ENCODE data around the gene GTF2IRD1. TPM values are rescaled to one million over a fixed set of nuclear protein-coding genes. Genes with fewer than 3 reads are reported as not detected.
"Not testable (repeated sequence)": the region's sequence is repeated elsewhere in the genome, so short reads cannot be mapped to it uniquely, and the experiment has no call there.

Gene GTF2IRD1
- total RNA-seq, 6 experiments from 2014 or later, result 19.7 to 24.6 (median 22.4) TPM

DNA sequence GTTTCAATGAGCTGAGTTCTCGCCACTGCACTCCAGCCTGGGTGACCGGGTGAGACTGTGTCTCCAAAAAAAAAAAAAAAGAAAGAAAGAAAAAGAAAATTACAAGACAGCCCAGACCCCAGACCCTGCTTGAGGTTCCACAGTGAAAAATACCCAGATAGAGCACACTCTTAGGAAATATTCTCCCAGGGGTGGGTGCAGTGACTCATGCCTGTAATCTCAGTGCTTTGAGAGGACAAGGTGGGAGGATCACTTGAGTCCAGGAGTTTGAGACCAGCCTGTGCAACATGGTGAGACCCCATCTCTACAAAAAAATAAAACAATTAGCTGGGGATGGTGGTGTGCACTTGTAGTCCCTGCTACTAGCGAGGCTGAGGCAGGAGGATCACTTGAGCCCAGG, 41.1 kb upstream of the GTF2IRD1 start:
- no peak for DNase-seq
- H3K27ac Mint-ChIP-seq, result no peak overlapping the region
- no peaks in the 10 kb centered on the region for H3K9me3 Mint-ChIP-seq
- peaks cover 12% of the 10 kb centered on the region for H3K4me1 Mint-ChIP-seq (ENCODE audit: low read depth)
- H3K4me3 Mint-ChIP-seq, result no peak overlapping the region; the same call in 1 of the 2 replicates
- H3K27me3 Mint-ChIP-seq (ENCODE audit: insufficient read depth), result peaks cover 4% of the 10 kb centered on the region; the same call in 1 of the 2 replicates
- no peaks in the 10 kb centered on the region for H3K36me3 Mint-ChIP-seq (ENCODE audit: low read depth)
- TF ChIP-seq, protein P1, sequence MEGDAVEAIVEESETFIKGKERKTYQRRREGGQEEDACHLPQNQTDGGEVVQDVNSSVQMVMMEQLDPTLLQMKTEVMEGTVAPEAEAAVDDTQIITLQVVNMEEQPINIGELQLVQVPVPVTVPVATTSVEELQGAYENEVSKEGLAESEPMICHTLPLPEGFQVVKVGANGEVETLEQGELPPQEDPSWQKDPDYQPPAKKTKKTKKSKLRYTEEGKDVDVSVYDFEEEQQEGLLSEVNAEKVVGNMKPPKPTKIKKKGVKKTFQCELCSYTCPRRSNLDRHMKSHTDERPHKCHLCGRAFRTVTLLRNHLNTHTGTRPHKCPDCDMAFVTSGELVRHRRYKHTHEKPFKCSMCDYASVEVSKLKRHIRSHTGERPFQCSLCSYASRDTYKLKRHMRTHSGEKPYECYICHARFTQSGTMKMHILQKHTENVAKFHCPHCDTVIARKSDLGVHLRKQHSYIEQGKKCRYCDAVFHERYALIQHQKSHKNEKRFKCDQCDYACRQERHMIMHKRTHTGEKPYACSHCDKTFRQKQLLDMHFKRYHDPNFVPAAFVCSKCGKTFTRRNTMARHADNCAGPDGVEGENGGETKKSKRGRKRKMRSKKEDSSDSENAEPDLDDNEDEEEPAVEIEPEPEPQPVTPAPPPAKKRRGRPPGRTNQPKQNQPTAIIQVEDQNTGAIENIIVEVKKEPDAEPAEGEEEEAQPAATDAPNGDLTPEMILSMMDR (IDR thresholded peaks at IDR 0.05), result no peak

DNA sequence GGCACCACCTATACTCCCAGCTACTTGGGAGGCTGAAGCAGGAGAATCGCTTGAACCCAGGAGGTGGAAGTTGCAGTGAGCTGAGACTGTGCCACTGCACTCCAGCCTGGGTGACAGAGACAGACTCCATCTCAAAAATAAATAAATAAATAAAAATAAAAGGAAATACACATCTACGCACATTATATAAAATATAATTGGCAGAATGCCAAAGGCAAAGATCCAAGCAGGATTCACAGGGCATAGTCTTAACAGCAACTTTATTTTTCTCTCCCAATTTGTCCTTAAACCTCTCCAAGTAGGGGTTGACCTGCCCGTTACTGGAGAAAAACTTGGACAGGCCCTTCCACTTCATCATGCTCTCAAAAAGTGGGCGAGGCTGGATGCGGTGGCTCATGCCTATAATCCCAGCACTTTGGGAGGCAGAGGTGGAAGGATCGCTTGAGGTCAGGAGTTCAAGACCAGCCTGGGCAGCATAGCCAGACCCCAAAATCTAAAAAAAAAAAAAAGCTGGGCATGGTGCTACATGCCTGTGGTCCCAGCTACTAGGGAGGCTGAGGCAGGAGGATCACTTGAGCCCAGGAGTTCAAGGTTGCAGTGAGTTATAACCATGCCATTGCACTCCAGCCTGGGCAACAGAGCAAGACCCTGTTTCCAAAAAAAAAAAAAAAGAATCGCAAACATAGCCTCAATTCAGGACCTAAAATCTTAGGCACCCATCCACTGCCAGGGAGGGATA, 38.9 kb upstream of the GTF2IRD1 start:
- not testable (repeated sequence) for H3K4me3 Mint-ChIP-seq; H3K27me3 Mint-ChIP-seq (ENCODE audit: insufficient read depth)

DNA sequence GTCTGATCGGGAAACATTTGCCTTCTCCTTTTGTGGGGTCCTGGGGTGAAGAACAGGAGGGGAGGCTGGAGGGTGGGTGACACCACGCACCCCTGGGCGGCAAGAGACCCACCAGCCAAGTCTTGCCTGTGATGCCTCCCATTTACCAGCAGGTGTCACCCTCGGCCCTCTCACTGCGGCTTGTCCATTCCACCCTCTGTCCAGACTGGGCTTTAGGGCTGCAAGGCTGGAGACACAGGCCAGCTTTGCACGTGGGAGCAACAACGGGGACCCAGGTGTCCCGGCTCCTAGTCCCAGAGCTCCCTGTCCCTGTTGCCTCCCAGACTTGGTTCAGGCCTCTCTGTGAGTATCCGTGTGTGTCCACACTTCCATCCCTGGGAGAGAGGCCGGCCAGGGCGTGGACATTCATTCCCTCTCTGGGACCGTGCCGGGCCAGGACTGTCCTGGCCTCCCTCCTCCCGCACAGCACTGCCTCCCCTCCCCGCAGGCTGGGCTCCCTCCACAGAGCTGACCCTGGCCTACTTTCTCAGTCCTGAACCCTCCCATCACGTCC, 36.2 kb upstream of the GTF2IRD1 start:
- Mint-ChIP-seq H3K36me3 (ENCODE audit: low read depth) (no peaks in the 10 kb centered on the region), H3K4me3 (no peak overlapping the region), H3K4me1 (ENCODE audit: low read depth) (peaks cover 7% of the 10 kb centered on the region; the same call in 1 of the 2 replicates), H3K27me3 (ENCODE audit: insufficient read depth) (peaks cover 4% of the 10 kb centered on the region), H3K9me3 (no peaks in the 10 kb centered on the region), H3K27ac (no peak overlapping the region)
- DNase-seq, result peak; percentile 49
- TF ChIP-seq, protein P1 (IDR thresholded peaks at IDR 0.05), result peak; percentile 98

More for the DNA sequence above, 38.9 kb upstream of the GTF2IRD1 start:
- not testable (repeated sequence) for H3K36me3 Mint-ChIP-seq (ENCODE audit: low read depth); DNase-seq; H3K27ac Mint-ChIP-seq; H3K4me1 Mint-ChIP-seq (ENCODE audit: low read depth); H3K9me3 Mint-ChIP-seq

DNA sequence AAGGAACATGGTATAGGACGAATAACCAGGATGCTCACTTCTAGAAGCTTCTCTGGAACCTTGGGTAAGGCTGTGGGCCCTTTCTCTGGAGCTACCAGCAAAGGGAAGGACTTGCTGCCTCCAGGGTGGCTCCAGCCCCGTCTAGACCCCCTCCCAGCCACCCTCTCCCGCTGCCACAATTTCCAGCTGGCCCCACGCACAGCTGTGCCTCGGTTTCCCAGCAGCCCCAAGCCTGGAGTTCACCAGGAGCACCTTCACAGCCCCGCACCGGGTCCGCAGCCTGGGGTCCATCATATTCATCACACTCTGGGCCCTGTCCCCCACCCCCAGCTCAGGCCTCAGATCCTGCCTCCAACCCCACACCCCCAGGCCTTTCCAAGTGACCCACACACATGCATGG, 35.6 kb upstream of the GTF2IRD1 start:
- Mint-ChIP-seq H3K27ac (no peak overlapping the region), H3K9me3 (no peaks in the 10 kb centered on the region), H3K4me1 (ENCODE audit: low read depth) (peaks cover 7% of the 10 kb centered on the region; the same call in 1 of the 2 replicates), H3K4me3 (no peak overlapping the region), H3K36me3 (ENCODE audit: low read depth) (no peaks in the 10 kb centered on the region), H3K27me3 (ENCODE audit: insufficient read depth) (peaks cover 4% of the 10 kb centered on the region)
- TF ChIP-seq, protein P1 (IDR thresholded peaks at IDR 0.05), result no peak
- DNase-seq, result no peak

DNA sequence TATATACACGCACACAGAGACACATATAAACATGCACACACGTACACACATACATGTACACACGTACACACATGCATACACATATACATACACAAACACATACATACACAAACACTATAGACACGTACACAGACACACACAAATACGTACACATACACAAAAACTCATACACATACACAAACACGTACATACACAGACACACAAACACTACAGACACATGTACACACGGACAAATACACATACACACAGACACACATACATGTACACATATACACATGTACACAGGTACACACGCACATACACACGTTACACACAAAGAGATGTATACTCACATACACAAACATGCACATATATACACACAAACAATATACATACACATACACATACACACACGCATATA, 35.2 kb upstream of the GTF2IRD1 start:
- no peak for DNase-seq
- H3K4me1 Mint-ChIP-seq (ENCODE audit: low read depth), result peaks cover 7% of the 10 kb centered on the region; the same call in 1 of the 2 replicates

DNA sequence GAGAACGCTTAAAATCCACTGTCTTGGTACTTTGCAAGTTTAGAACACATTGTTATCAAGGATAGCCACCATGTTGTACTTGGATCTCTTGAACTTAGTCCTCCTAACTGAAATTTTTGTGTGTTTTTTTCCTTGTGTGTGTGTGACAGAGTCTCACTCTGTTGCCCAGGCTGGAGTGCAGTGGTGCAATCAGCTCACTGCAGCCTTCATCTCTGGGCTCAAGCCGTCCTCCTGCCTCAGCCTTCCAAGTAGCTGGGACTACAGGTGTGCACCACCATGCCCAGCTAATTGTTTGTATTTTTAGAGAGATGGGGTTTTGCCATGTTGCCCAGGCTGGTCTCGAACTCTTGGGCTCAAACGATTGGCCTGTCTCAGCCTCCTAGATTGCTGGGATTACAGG, 34.5 kb upstream of the GTF2IRD1 start:
- H3K4me1 Mint-ChIP-seq (ENCODE audit: low read depth); H3K4me3 Mint-ChIP-seq; H3K9me3 Mint-ChIP-seq; H3K27me3 Mint-ChIP-seq (ENCODE audit: insufficient read depth); H3K27ac Mint-ChIP-seq; H3K36me3 Mint-ChIP-seq (ENCODE audit: low read depth); DNase-seq: not testable (repeated sequence)

More for the DNA sequence above, 35.2 kb upstream of the GTF2IRD1 start:
- H3K27ac Mint-ChIP-seq, result no peak overlapping the region
- no peaks in the 10 kb centered on the region for H3K9me3 Mint-ChIP-seq
- no peak overlapping the region for H3K4me3 Mint-ChIP-seq
- TF ChIP-seq, protein P1 (IDR thresholded peaks at IDR 0.05), result no peak
- no peaks in the 10 kb centered on the region for H3K36me3 Mint-ChIP-seq (ENCODE audit: low read depth)
- peaks cover 4% of the 10 kb centered on the region for H3K27me3 Mint-ChIP-seq (ENCODE audit: insufficient read depth)
